Duodenal mucosa (tissue), 2 donors: ENCODE results near the gene MED23.

Experiments used
- H3K27ac ChIP-seq: one replicate; pipeline ENCODE4 v1.7.0; 2013; ENCODE audit warnings: low read depth, low read length
- H3K27me3 ChIP-seq, 2 donors: one replicate each; pipeline ENCODE4 v1.7.0; 2013; ENCODE audit warnings: low read length in 2 of 2, control low read depth in 1 of 2; ENCODE audit not compliant: insufficient read depth in 2 of 2, control insufficient read depth in 1 of 2
- H3K36me3 ChIP-seq, 2 donors: one replicate each; pipeline ENCODE4 v1.7.0; 2013; ENCODE audit warnings: low read length in 2 of 2, control low read depth in 1 of 2; ENCODE audit not compliant: insufficient read depth in 2 of 2, control insufficient read depth in 1 of 2
- H3K4me1 ChIP-seq, 2 donors: one replicate each; pipeline ENCODE4 v1.7.0; 2013; ENCODE audit warnings: low read length in 2 of 2, control low read depth in 1 of 2; ENCODE audit not compliant: insufficient read depth in 2 of 2, control insufficient read depth in 1 of 2
- H3K4me3 ChIP-seq, 2 donors: one replicate each; pipeline ENCODE4 v1.7.0; 2013; ENCODE audit warnings: low read length in 2 of 2, low read depth in 1 of 2
- H3K9ac ChIP-seq, 2 donors: one replicate each; pipeline ENCODE4 v1.7.0; 2013; ENCODE audit warnings: low read length in 2 of 2, low read depth in 1 of 2
- H3K9me3 ChIP-seq, 2 donors: one replicate each; pipeline ENCODE4 v1.7.0; 2013; ENCODE audit warnings: low read length in 2 of 2, control low read depth in 1 of 2; ENCODE audit not compliant: control insufficient read depth in 1 of 2

The MED23 gene

GRCh38 chr6:131628726-131629125 is 684 bp upstream of the MED23 start:
- H3K9me3 ChIP-seq = no peaks in the 10 kb centered on the region
- no peaks in the 10 kb centered on the region for H3K27me3 ChIP-seq
- H3K4me3 ChIP-seq = peak overlapping the region; percentile 73 to 97
- peak overlapping the region in 1 of 2 donors; percentile 63 for H3K9ac ChIP-seq
- H3K27ac ChIP-seq = no peak overlapping the region
- peaks cover 10 to 15% of the 10 kb centered on the region in 2 donors for H3K36me3 ChIP-seq
- peaks cover 17 to 21% of the 10 kb centered on the region in 2 donors for H3K4me1 ChIP-seq

- H3K27me3 ChIP-seq = no peaks in the 10 kb centered on the region
These were observed 12.8 kb downstream of the MED23 start for GRCh38 chr6:131615275-131615674.

GRCh38 chr6:131613296-131613925 is 14.6 kb downstream of the MED23 start:
- peaks cover 32 to 79% of the 10 kb centered on the region in 2 donors for H3K36me3 ChIP-seq

More at GRCh38 chr6:131615275-131615674, 12.8 kb downstream of the MED23 start:
- no peak overlapping the region for H3K4me3 ChIP-seq
- no peak overlapping the region for H3K27ac ChIP-seq
- no peaks in the 10 kb centered on the region for H3K9me3 ChIP-seq
- H3K4me1 ChIP-seq = no peaks in the 10 kb centered on the region
- peaks cover 33 to 84% of the 10 kb centered on the region in 2 donors for H3K36me3 ChIP-seq
- no peak overlapping the region for H3K9ac ChIP-seq

GRCh38 chr6:131602781-131603312 is 25.2 kb downstream of the MED23 start:
- Histone ChIP-seq H3K9ac (no peak overlapping the region), H3K27ac (no peak overlapping the region), H3K27me3 (no peaks in the 10 kb centered on the region), H3K4me3 (no peak overlapping the region), H3K9me3 (no peaks in the 10 kb centered on the region), H3K36me3 (peaks cover 25 to 78% of the 10 kb centered on the region in 2 donors), H3K4me1 (no peaks in the 10 kb centered on the region)

More at GRCh38 chr6:131613296-131613925, 14.6 kb downstream of the MED23 start:
- H3K9ac ChIP-seq = no peak overlapping the region
- no peaks in the 10 kb centered on the region for H3K4me1 ChIP-seq
- no peaks in the 10 kb centered on the region for H3K27me3 ChIP-seq
- no peak overlapping the region for H3K27ac ChIP-seq
- no peak overlapping the region for H3K4me3 ChIP-seq
- H3K9me3 ChIP-seq = no peaks in the 10 kb centered on the region

GRCh38 chr6:131600716-131601115 is 27.3 kb downstream of the MED23 start:
- no peaks in the 10 kb centered on the region for H3K27me3 ChIP-seq
- H3K36me3 ChIP-seq = peaks cover 34 to 80% of the 10 kb centered on the region in 2 donors
- H3K4me1 ChIP-seq = no peaks in the 10 kb centered on the region
- H3K9me3 ChIP-seq = no peaks in the 10 kb centered on the region
- H3K9ac ChIP-seq = no peak overlapping the region
- H3K27ac ChIP-seq = no peak overlapping the region
- H3K4me3 ChIP-seq = no peak overlapping the region

GRCh38 chr6:131597446-131597845 is 30.6 kb downstream of the MED23 start:
- Histone ChIP-seq H3K9ac (no peak overlapping the region), H3K4me1 (no peaks in the 10 kb centered on the region), H3K36me3 (peaks cover 48 to 84% of the 10 kb centered on the region in 2 donors)

GRCh38 chr6:131594074-131594473 is 34.0 kb downstream of the MED23 start:
- no peak overlapping the region for H3K9ac ChIP-seq

More at GRCh38 chr6:131597446-131597845, 30.6 kb downstream of the MED23 start:
- H3K27ac ChIP-seq = no peak overlapping the region
- no peaks in the 10 kb centered on the region for H3K27me3 ChIP-seq
- no peak overlapping the region for H3K4me3 ChIP-seq
- no peaks in the 10 kb centered on the region for H3K9me3 ChIP-seq

GRCh38 chr6:131592935-131593334 is 35.1 kb downstream of the MED23 start:
- H3K27ac ChIP-seq = no peak overlapping the region
- no peak overlapping the region for H3K4me3 ChIP-seq
- H3K9ac ChIP-seq = no peak overlapping the region
- H3K9me3 ChIP-seq = no peaks in the 10 kb centered on the region
- no peaks in the 10 kb centered on the region for H3K4me1 ChIP-seq
- no peaks in the 10 kb centered on the region for H3K27me3 ChIP-seq
- H3K36me3 ChIP-seq = peaks cover 56 to 84% of the 10 kb centered on the region in 2 donors

More at GRCh38 chr6:131594074-131594473, 34.0 kb downstream of the MED23 start:
- Histone ChIP-seq H3K27me3 (no peaks in the 10 kb centered on the region), H3K27ac (no peak overlapping the region), H3K9me3 (no peaks in the 10 kb centered on the region), H3K4me1 (no peaks in the 10 kb centered on the region), H3K4me3 (no peak overlapping the region), H3K36me3 (peaks cover 55 to 85% of the 10 kb centered on the region in 2 donors)

GRCh38 chr6:131588643-131589042 is 39.4 kb downstream of the MED23 start:
- Histone ChIP-seq H3K9me3 (no peaks in the 10 kb centered on the region), H3K27me3 (no peaks in the 10 kb centered on the region), H3K27ac (no peak overlapping the region), H3K4me1 (no peaks in the 10 kb centered on the region), H3K9ac (no peak overlapping the region), H3K4me3 (no peak overlapping the region), H3K36me3 (peaks cover 38 to 72% of the 10 kb centered on the region in 2 donors)

- peaks cover 38 to 76% of the 10 kb centered on the region in 2 donors for H3K36me3 ChIP-seq
- no peak overlapping the region for H3K4me3 ChIP-seq
- no peak overlapping the region for H3K9ac ChIP-seq
- no peaks in the 10 kb centered on the region for H3K4me1 ChIP-seq
- H3K27me3 ChIP-seq = no peaks in the 10 kb centered on the region
- no peak overlapping the region for H3K27ac ChIP-seq
- no peaks in the 10 kb centered on the region for H3K9me3 ChIP-seq
These were observed 40.1 kb downstream of the MED23 start for GRCh38 chr6:131587909-131588308.
